Hepatocyte (in vitro differentiated cells): Measurements from ENCODE around the gene ELK1. TPM values are rescaled to one million over a fixed set of nuclear protein-coding genes. Genes with fewer than 3 reads are reported as not detected.

Experiments
- DNase-seq: peaks from one replicate; pipeline ENCODE4 v3.0.0-alpha.2; 2016; ENCODE audit warnings: low spot score
- H2AFZ ChIP-seq: fragments of 200-600 bp; sonication (generic); 2 replicates; pipeline ENCODE4 v1.6.0; 2016; ENCODE audit warnings: antibody characterized with exemption, mild to moderate bottlenecking
- H3K27ac ChIP-seq: fragments of 200-600 bp; sonication (generic); 2 replicates; pipeline ENCODE4 v1.5.1; 2016; ENCODE audit warnings: mild to moderate bottlenecking
- H3K27me3 ChIP-seq: fragments of 200-600 bp; sonication (generic); 2 replicates; pipeline ENCODE4 v1.6.1; 2016
- H3K36me3 ChIP-seq: fragments of 200-600 bp; sonication (generic); replicated peaks from 2 replicates; pipeline ENCODE4 v1.5.1; 2016; ENCODE audit warnings: low read depth; ENCODE audit not compliant: insufficient read depth
- H3K4me1 ChIP-seq: fragments of 200-600 bp; sonication (generic); 2 replicates; pipeline ENCODE4 v1.5.1; 2016; ENCODE audit warnings: mild to moderate bottlenecking, moderate library complexity; ENCODE audit not compliant: insufficient read depth
- H3K4me2 ChIP-seq: fragments of 200-600 bp; sonication (generic); 2 replicates; pipeline ENCODE4 v1.6.0; 2016
- H3K4me3 ChIP-seq: fragments of 200-600 bp; sonication (generic); 2 replicates; pipeline ENCODE4 v1.5.1; 2016; ENCODE audit warnings: mild to moderate bottlenecking
- H3K79me2 ChIP-seq: fragments of 200-600 bp; sonication (generic); 2 replicates; pipeline ENCODE4 v1.6.0; 2017; ENCODE audit warnings: mild to moderate bottlenecking
- H3K9me2 ChIP-seq: fragments of 200-600 bp; sonication (generic); replicated peaks from 2 replicates; pipeline ENCODE4 v1.6.0; 2017; ENCODE audit warnings: mild to moderate bottlenecking; ENCODE audit not compliant: insufficient read depth
- H3K9me3 ChIP-seq: fragments of 200-600 bp; sonication (generic); 2 replicates; pipeline ENCODE4 v1.5.1; 2016; ENCODE audit warnings: low read depth, mild to moderate bottlenecking
- H4K20me1 ChIP-seq: fragments of 200-600 bp; sonication (generic); 2 replicates; pipeline ENCODE4 v1.6.0; 2016; ENCODE audit warnings: mild to moderate bottlenecking; ENCODE audit not compliant: insufficient read depth, poor library complexity, severe bottlenecking
- CTCF ChIP-seq: fragments of 200-600 bp; sonication (generic); IDR thresholded peaks from 2 replicates; pipeline ENCODE4 v1.5.1; 2016; ENCODE audit warnings: antibody characterized with exemption, mild to moderate bottlenecking; ENCODE audit not compliant: poor library complexity
- EZH2 ChIP-seq: fragments of 200-600 bp; sonication (generic); IDR thresholded peaks from 2 replicates; pipeline ENCODE4 v1.6.1; 2016; ENCODE audit warnings: antibody characterized with exemption, mild to moderate bottlenecking, borderline replicate concordance
- EZH2phosphoT487 ChIP-seq: fragments of 200-600 bp; sonication (generic); IDR thresholded peaks from one replicate; pipeline ENCODE4 v1.6.1; 2018; ENCODE audit warnings: antibody characterized with exemption, mild to moderate bottlenecking, low read depth, moderate library complexity; ENCODE audit not compliant: unreplicated experiment, severe bottlenecking
- WGBS: methylation state at CpG from one replicate; pipeline ENCODE4 v1.1.6; 2016; ENCODE audit warnings: low lambda C conversion rate; ENCODE audit errors: missing lambda C conversion rate; 5-methylcytosine and 5-hydroxymethylcytosine counted together
- polyA plus RNA-seq: library from polyadenylated mRNA; unstranded; fragments of >200 nt; fragmentation: Nextera tagmentation; extraction: Ambion mirVana; gene quantifications from 2 replicates; pipeline ENCODE4 v1.2.1, GENCODE V29; 2016
- total RNA-seq: library from RNA; depleted of rRNA; stranded (reverse); fragments of >200 nt; gene quantifications from 2 replicates; pipeline ENCODE4 v1.2.3, GENCODE V29; 2014

Gene ELK1
- total and polyA plus RNA-seq, 2 experiments from 2014 or later, result 24.4 to 32.0 TPM

GRCh38 chrX:47619486-47620302 lies 30.7 kb downstream of the ELK1 start, which contains the start of gene SYN1:
SYN1 (minus strand) TSS chrX:47619857; CDS start chrX:47619728, 129 bp downstream.
- H3K36me3 ChIP-seq, result no peaks in the 10 kb centered on the region
- no peaks in the 10 kb centered on the region for H3K9me2 ChIP-seq
- WGBS, result 31% methylated on average over 70 of the region's 88 CpGs
- H3K79me2 ChIP-seq, result no peaks in the 10 kb centered on the region
- H2AFZ ChIP-seq, result no peak within 1 kb of the TSS
- H3K4me3 ChIP-seq, result peak within 1 kb of the TSS; percentile 23
- H3K9me3 ChIP-seq, result no peaks in the 10 kb centered on the region
- H4K20me1 ChIP-seq, result no peaks in the 10 kb centered on the region
- no peak within 1 kb of the TSS for H3K27ac ChIP-seq
- no peaks in the 10 kb centered on the region for H3K27me3 ChIP-seq
- DNase-seq, result peak; percentile 92
- H3K4me2 ChIP-seq, result peak within 1 kb of the TSS; percentile 80
- H3K4me1 ChIP-seq, result no peaks in the 10 kb centered on the region
- TF ChIP-seq EZH2, result no peak

DNA sequence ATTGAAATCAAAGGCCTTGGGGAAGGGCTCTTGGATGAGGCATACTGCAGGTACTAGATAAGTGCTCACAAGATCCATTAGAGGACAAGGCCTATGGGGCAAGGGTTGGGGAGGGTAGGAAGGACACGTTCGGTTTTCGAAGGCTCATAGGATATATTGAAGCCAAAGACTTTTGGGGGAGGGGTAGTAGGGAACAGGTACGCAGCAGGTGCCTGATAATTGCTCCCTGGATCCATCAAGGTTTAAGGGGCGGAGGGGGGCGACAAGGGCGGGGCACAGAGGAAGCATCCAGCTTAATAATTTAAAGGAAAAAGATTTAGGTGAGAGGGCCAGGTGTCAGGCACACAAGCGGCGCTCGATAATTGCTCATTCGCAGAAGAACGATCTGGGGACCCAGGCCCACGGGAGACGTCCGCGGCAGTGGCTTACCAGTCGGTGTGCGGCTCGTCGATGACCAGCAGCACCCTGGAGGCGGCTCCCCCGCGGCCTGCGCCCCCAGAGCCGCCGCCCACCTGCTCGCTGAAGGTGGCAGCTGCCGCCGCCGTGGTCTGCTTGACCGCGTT lies 31.4 kb downstream of the ELK1 start:
- H3K36me3 ChIP-seq, result no peaks in the 10 kb centered on the region
- no peak overlapping the region for H3K4me3 ChIP-seq
- no peaks in the 10 kb centered on the region for H3K9me2 ChIP-seq
- peak overlapping the region; percentile 80 for H3K4me2 ChIP-seq
- H3K9me3 ChIP-seq, result no peaks in the 10 kb centered on the region
- TF ChIP-seq EZH2phosphoT487 (no peak), CTCF (no peak), EZH2 (no peak)
- no peaks in the 10 kb centered on the region for H3K4me1 ChIP-seq
- DNase-seq, result no peak
- no peak overlapping the region for H3K27ac ChIP-seq
- H3K27me3 ChIP-seq, result no peaks in the 10 kb centered on the region
- H2AFZ ChIP-seq, result no peak overlapping the region
- no peaks in the 10 kb centered on the region for H4K20me1 ChIP-seq
- no peaks in the 10 kb centered on the region for H3K79me2 ChIP-seq
- WGBS, result 59% methylated on average over 30 of the region's 32 CpGs

DNA sequence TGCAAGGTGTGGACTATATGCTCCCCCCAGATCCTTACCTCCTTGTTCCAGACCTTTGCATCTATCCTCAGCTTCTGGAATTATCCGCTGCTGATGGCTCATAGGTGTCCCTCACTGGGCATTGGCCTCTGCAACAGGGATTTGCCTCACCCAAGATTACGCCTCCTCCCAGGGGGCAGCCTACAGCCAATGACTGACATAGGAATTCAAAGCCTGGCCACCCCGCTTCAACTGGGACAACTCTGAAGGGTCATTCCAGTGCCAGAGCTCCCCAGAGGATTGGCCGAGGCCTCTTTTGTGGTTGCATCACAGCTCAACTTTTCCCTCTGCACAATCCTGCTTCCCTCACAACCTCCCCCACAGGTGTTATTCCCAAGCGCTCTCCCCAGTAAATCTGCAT lies 35.7 kb downstream of the ELK1 start:
- Histone ChIP-seq H4K20me1 (no peaks in the 10 kb centered on the region), H3K27me3 (no peaks in the 10 kb centered on the region), H3K4me2 (no peak overlapping the region), H3K9me2 (no peaks in the 10 kb centered on the region), H2AFZ (no peak overlapping the region), H3K36me3 (no peaks in the 10 kb centered on the region), H3K79me2 (no peaks in the 10 kb centered on the region), H3K4me3 (no peak overlapping the region), H3K27ac (no peak overlapping the region), H3K9me3 (no peaks in the 10 kb centered on the region), H3K4me1 (no peaks in the 10 kb centered on the region)
- WGBS, result 74% methylated on average over 5 of the region's 5 CpGs
- no peak for DNase-seq
- TF ChIP-seq EZH2phosphoT487, result no peak
- TF ChIP-seq CTCF, result no peak
- TF ChIP-seq EZH2, result no peak

GRCh38 chrX:47613082-47613481 lies 37.3 kb downstream of the ELK1 start:
- Histone ChIP-seq H4K20me1 (no peaks in the 10 kb centered on the region), H3K27ac (no peak overlapping the region), H3K79me2 (no peaks in the 10 kb centered on the region), H3K9me2 (no peaks in the 10 kb centered on the region), H2AFZ (no peak overlapping the region), H3K27me3 (no peaks in the 10 kb centered on the region), H3K36me3 (no peaks in the 10 kb centered on the region), H3K9me3 (no peaks in the 10 kb centered on the region), H3K4me2 (no peak overlapping the region), H3K4me1 (no peaks in the 10 kb centered on the region), H3K4me3 (no peak overlapping the region)
- WGBS, result 86% methylated on average over 5 of the region's 8 CpGs
- TF ChIP-seq EZH2, result no peak
- no peak for TF ChIP-seq CTCF
- TF ChIP-seq EZH2phosphoT487, result no peak
- DNase-seq, result no peak
